Mucosa of gallbladder (tissue), 1 donor: Measurements from ENCODE around the gene SPINT1. TPM values are rescaled to one million over a fixed set of nuclear protein-coding genes. Genes with fewer than 3 reads are reported as not detected.

Experiments
- DNase-seq: peaks from one replicate; pipeline ENCODE4 v3.0.0-alpha.2; 2020; ENCODE audit warnings: low spot score
- total RNA-seq: library from RNA; stranded (reverse); gene quantifications from one replicate; pipeline ENCODE4 v1.2.1, GENCODE V29; 2021
- donor health status: DM: no; HTN: no; CAD: no.

SPINT1 gene
- total RNA-seq, 1 donor from 2014 or later = 232 TPM

- DNase-seq = no peak
Measured at GRCh38 chr15:40893019-40893670, 49.3 kb downstream of the SPINT1 start.

GRCh38 chr15:40893733-40894680 lies 50.2 kb downstream of the SPINT1 start, which contains the start of gene VPS18:
Gene VPS18, plus strand, starts transcription at chr15:40894450. Its CDS starts 319 bp downstream, at chr15:40894769.
- peak; percentile 99 for DNase-seq

- DNase-seq = peak; percentile 41
Measured at GRCh38 chr15:40894681-40895448, 51.0 kb downstream of the SPINT1 start.

- no peak for DNase-seq
Measured at GRCh38 chr15:40899536-40900207, 55.8 kb downstream of the SPINT1 start.

GRCh38 chr15:40900256-40901052 lies 56.6 kb downstream of the SPINT1 start:
- DNase-seq = no peak

GRCh38 chr15:40901053-40901443 lies 57.2 kb downstream of the SPINT1 start:
- no peak for DNase-seq

GRCh38 chr15:40902605-40903561 lies 59.0 kb downstream of the SPINT1 start:
- peak; percentile 47 for DNase-seq

- DNase-seq = no peak
Measured at GRCh38 chr15:40904552-40905201, 60.8 kb downstream of the SPINT1 start.

GRCh38 chr15:40906091-40906990 lies 62.5 kb downstream of the SPINT1 start:
- DNase-seq = peak; percentile 87

- DNase-seq = peak; percentile 40
Measured at GRCh38 chr15:40906991-40907802, 63.3 kb downstream of the SPINT1 start.

Other genes starting within 250 kb of the SPINT1 start
- 2.3 TPM for gene KNL1, start 249.8 kb upstream of the SPINT1 start, total RNA-seq
- gene RAD51, start 148.9 kb upstream of the SPINT1 start, total RNA-seq = 1.3 TPM
- gene RMDN3, start 88.8 kb upstream of the SPINT1 start, total RNA-seq = 41.1 TPM
- 33.1 TPM for gene GCHFR, start 80.0 kb upstream of the SPINT1 start, total RNA-seq
- 1.4 TPM for gene C15orf62, start 74.1 kb upstream of the SPINT1 start, total RNA-seq
- 45.5 TPM for gene ZFYVE19, start 37.0 kb upstream of the SPINT1 start, total RNA-seq
- gene DNAJC17, start 36.6 kb upstream of the SPINT1 start, total RNA-seq = 41.2 TPM
- gene PPP1R14D, start 15.3 kb upstream of the SPINT1 start, total RNA-seq = 23.4 TPM
- gene RHOV, start 30.2 kb downstream of the SPINT1 start, total RNA-seq = 0.63 TPM
- gene VPS18, start 50.4 kb downstream of the SPINT1 start, total RNA-seq = 42.2 TPM
- 7.2 TPM for gene DLL4, start 85.3 kb downstream of the SPINT1 start, total RNA-seq
- gene CHAC1, start 109.4 kb downstream of the SPINT1 start, total RNA-seq = 2.8 TPM